AG04449 (cell line): ENCODE measurements around the gene DGKE.

Source experiments
- CTCF ChIA-PET: fragments of 350-600 bp; formaldehyde crosslinking; extraction: SDS; loops from one replicate; lab custom pipeline; 2021; ENCODE audit warnings: antibody characterized with exemption; lab: Yijun Ruan, JAX
- POLR2A ChIA-PET: fragments of 400-600, 350-600 bp; formaldehyde crosslinking; extraction: SDS; loops from one replicate; lab custom pipeline; 2020; ENCODE audit warnings: antibody characterized with exemption, inconsistent platforms; lab: Yijun Ruan, JAX
- DNase-seq: peaks from one replicate; pipeline ENCODE4 v3.0.0-alpha.2; 2010; ENCODE audit warnings: low read depth, low spot score
- H3K4me3 ChIP-seq: 2 replicates; pipeline ENCODE4 v1.5.1; 2011; ENCODE audit warnings: low read depth, mild to moderate bottlenecking, control low read depth, low read length
- CTCF ChIP-seq: IDR thresholded peaks from one replicate; pipeline ENCODE4 v1.5.1; 2011; ENCODE audit warnings: mild to moderate bottlenecking, moderate library complexity, low read length, control low read depth, inconsistent platforms; ENCODE audit not compliant: insufficient read depth; ENCODE audit errors: missing control alignments

Gene DGKE

GRCh38 chr17:56876766-56877179, 42.8 kb downstream of the DGKE start:
- POLR2A ChIA-PET = no interaction called here
- no peak overlapping the region for H3K4me3 ChIP-seq
- DNase-seq = no peak
- no peak for TF ChIP-seq CTCF
- CTCF ChIA-PET = interaction anchor here (1.0 kb wide), 1 partner anchor 57 kb away, joined by 3 read pairs; no protein-coding TSS in a partner anchor

GRCh38 chr17:56879280-56879679, 45.3 kb downstream of the DGKE start:
- ChIA-PET CTCF (no interaction called here), POLR2A (interaction anchor here (0.6 kb wide), 1 partner anchor 34 kb away, joined by 3 read pairs; the partner anchor contains the start of gene TRIM25)
- no peak overlapping the region for H3K4me3 ChIP-seq
- no peak for DNase-seq
- TF ChIP-seq CTCF = no peak

- ChIA-PET CTCF (interaction anchor here (0.7 kb wide), 1 partner anchor 16 kb away, joined by 4 read pairs; no protein-coding TSS in a partner anchor), POLR2A (no interaction called here)
- TF ChIP-seq CTCF = no peak
- DNase-seq = no peak
- no peak overlapping the region for H3K4me3 ChIP-seq
Observed at GRCh38 chr17:56880133-56880532, 46.2 kb downstream of the DGKE start.

- CTCF ChIA-PET = no interaction called here
- POLR2A ChIA-PET = no interaction called here
- H3K4me3 ChIP-seq = no peak overlapping the region
- TF ChIP-seq CTCF = no peak
- DNase-seq = no peak
Observed at GRCh38 chr17:56880571-56880970, 46.6 kb downstream of the DGKE start.

- no peak for DNase-seq
- no peak overlapping the region for H3K4me3 ChIP-seq
- TF ChIP-seq CTCF = no peak
- ChIA-PET CTCF (interaction anchor here (1.8 kb wide), 1 partner anchor 15 kb away, joined by 6 read pairs; no protein-coding TSS in a partner anchor), POLR2A (no interaction called here)
Observed at GRCh38 chr17:56881685-56882295, 47.8 kb downstream of the DGKE start.

GRCh38 chr17:56883616-56884015, 49.7 kb downstream of the DGKE start:
- TF ChIP-seq CTCF = no peak
- no peak overlapping the region for H3K4me3 ChIP-seq
- CTCF ChIA-PET = interaction anchor here (1.0 kb wide), 1 partner anchor 64 kb away, joined by 4 read pairs; no protein-coding TSS in a partner anchor
- POLR2A ChIA-PET = interaction anchor here (1.1 kb wide), 1 partner anchor 29 kb away, joined by 3 read pairs; no protein-coding TSS in a partner anchor
- no peak for DNase-seq
